NCI-H1417 treated with DMSO at 0.1 percent for 48 hours (cell line): ENCODE data around the gene ZBTB6.
A peak's percentile ranks its signal among the peaks of the same experiment; 100 is the strongest.
"Not testable (repeated sequence)": the region's sequence is repeated elsewhere in the genome, so short reads cannot be mapped to it uniquely, and the experiment has no call there.

Experiments
- DNase-seq: peaks from one replicate; lab custom pipeline; 2025; lab: John Stamatoyannopoulos, UW

The ZBTB6 gene

GRCh38 chr9:122923947-122924346 lies 10.8 kb upstream of the ZBTB6 start:
- DNase-seq: no peak

GRCh38 chr9:122922713-122923112 lies 9.6 kb upstream of the ZBTB6 start:
- DNase-seq: no peak

- DNase-seq: no peak
Measured at GRCh38 chr9:122918310-122918709, 5.2 kb upstream of the ZBTB6 start.

- no peak for DNase-seq
Measured at GRCh38 chr9:122912671-122912963, 506 bp downstream of the ZBTB6 start.

- not testable (repeated sequence) for DNase-seq
Measured at GRCh38 chr9:122906122-122906521, 7.0 kb downstream of the ZBTB6 start.

GRCh38 chr9:122904823-122905710 lies 8.1 kb downstream of the ZBTB6 start, which contains the start of gene RC3H2:
Gene RC3H2 (minus strand): TSS chr9:122905359. CDS start chr9:122897509, 7,850 bp downstream.
- DNase-seq: peak; percentile 98

GRCh38 chr9:122904466-122904822 lies 8.7 kb downstream of the ZBTB6 start:
- DNase-seq: no peak

- no peak for DNase-seq
Measured at GRCh38 chr9:122900791-122901190, 12.3 kb downstream of the ZBTB6 start.

- DNase-seq: no peak
Measured at GRCh38 chr9:122897969-122898368, 15.2 kb downstream of the ZBTB6 start.

GRCh38 chr9:122888480-122888879 lies 24.6 kb downstream of the ZBTB6 start:
- no peak for DNase-seq

GRCh38 chr9:122883125-122883524 lies 30.0 kb downstream of the ZBTB6 start:
- no peak for DNase-seq

- no peak for DNase-seq
Measured at GRCh38 chr9:122879443-122879842, 33.7 kb downstream of the ZBTB6 start.

GRCh38 chr9:122875523-122875922 lies 37.6 kb downstream of the ZBTB6 start:
- DNase-seq: no peak

- not testable (repeated sequence) for DNase-seq
Measured at GRCh38 chr9:122867276-122867675, 45.8 kb downstream of the ZBTB6 start.

GRCh38 chr9:122866079-122866478 lies 47.0 kb downstream of the ZBTB6 start:
- DNase-seq: no peak

- DNase-seq: no peak
Measured at GRCh38 chr9:122865300-122865699, 47.8 kb downstream of the ZBTB6 start.

GRCh38 chr9:122863407-122863806 lies 49.7 kb downstream of the ZBTB6 start:
- no peak for DNase-seq

GRCh38 chr9:122860319-122861142 lies 52.6 kb downstream of the ZBTB6 start:
- no peak for DNase-seq
